Esophagus squamous epithelium (tissue), 4 donors: ENCODE data around the gene RPGRIP1.

Source experiments
- POLR2A ChIP-seq, 4 donors: fragments of 450-650 bp; IDR thresholded peaks; one replicate each; pipeline ENCODE4 v1.6.1; 2017; ENCODE audit warnings: antibody characterized with exemption in 4 of 4, mild to moderate bottlenecking in 4 of 4, moderate library complexity in 3 of 4
- TF ChIP-seq, protein P1 (sequence below), 6 experiments: fragments of 450-650 bp in 4 of 6; fragments of 200-600 bp in 2 of 6; sonication (generic) in 2 of 6; IDR thresholded peaks; one replicate each; pipeline ENCODE4 v1.5.1; 2016 to 2019; ENCODE audit warnings: antibody characterized with exemption in 6 of 6, mild to moderate bottlenecking in 4 of 6, moderate library complexity in 4 of 6

DNA sequence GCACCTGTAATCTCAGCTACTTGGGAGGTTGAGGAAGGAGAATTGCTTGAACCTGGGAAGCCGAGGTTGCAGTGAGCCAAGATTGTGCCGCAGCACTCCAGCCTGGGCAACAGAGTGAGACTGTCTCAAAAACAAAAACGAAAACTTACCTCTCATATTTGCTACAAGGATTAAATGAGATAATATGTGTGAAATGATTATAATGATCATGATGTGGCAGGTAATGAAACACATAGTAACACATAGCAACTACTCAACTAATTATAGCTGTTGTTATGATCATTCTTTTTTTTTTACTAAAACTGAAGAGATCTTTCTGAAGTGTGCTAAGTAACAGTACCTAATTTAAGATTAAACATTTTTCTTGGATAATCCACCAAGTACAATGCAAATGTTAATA lies 30.1 kb downstream of the RPGRIP1 start:
- TF ChIP-seq, protein P1, sequence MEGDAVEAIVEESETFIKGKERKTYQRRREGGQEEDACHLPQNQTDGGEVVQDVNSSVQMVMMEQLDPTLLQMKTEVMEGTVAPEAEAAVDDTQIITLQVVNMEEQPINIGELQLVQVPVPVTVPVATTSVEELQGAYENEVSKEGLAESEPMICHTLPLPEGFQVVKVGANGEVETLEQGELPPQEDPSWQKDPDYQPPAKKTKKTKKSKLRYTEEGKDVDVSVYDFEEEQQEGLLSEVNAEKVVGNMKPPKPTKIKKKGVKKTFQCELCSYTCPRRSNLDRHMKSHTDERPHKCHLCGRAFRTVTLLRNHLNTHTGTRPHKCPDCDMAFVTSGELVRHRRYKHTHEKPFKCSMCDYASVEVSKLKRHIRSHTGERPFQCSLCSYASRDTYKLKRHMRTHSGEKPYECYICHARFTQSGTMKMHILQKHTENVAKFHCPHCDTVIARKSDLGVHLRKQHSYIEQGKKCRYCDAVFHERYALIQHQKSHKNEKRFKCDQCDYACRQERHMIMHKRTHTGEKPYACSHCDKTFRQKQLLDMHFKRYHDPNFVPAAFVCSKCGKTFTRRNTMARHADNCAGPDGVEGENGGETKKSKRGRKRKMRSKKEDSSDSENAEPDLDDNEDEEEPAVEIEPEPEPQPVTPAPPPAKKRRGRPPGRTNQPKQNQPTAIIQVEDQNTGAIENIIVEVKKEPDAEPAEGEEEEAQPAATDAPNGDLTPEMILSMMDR (IDR thresholded peaks at IDR 0.05), result no peak
- no peak for TF ChIP-seq POLR2A (IDR thresholded peaks at IDR 0.05)
